ENCODE data around the gene GLDC. TPM values are rescaled to one million over a fixed set of nuclear protein-coding genes. Genes with fewer than 3 reads are reported as not detected.
"Not testable (repeated sequence)": the region's sequence is repeated elsewhere in the genome, so short reads cannot be mapped to it uniquely, and the experiment has no call there.

Gene GLDC
- total RNA-seq, 2 experiments from 2014 or later, result not detected

DNA sequence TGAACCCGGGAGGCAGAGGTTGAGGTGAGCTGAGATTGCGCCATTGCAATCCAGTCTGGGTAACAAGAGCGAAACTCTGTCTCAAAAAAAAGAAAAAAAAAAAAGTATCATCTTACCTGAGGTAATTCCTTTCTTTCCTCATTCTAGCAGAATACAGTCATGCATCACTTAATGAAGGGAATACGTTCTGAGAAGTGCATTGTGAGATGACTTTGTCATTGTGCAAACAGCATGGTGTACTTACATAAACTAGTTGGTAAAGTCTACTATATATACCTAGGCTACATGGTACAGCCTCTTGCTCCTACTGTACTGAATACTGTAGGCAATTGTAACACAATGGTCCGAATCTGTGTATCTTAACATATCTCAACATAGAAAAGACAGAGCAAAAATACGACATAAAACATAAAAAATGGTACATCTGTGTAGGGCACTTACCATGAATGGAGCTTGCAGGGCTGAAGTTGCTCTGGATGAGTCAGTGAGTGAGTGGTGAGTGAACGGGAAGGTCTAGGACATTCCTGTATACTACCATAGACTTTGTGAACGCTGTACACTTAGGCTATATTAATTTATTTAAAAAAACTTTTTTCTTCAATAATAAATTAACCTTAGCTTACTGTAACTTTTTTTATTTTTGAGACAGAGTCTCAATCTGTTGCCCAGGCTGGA is 100.4 kb downstream of the GLDC start:
- no peaks in the 10 kb centered on the region for H3K36me3 ChIP-seq (ENCODE audit: insufficient read depth, low read length)
- no peaks in the 10 kb centered on the region for H3K9me2 ChIP-seq (ENCODE audit: insufficient read depth, low read length)
- no peak overlapping the region for H3K4me3 ChIP-seq (ENCODE audit: low read depth, low read length, poor library complexity, severe bottlenecking)
- intact Hi-C loops (cut with micrococcal nuclease; ENCODE audit: unreplicated experiment), result no loop called here
- H3K9me3 ChIP-seq (ENCODE audit: low read length), result no peaks in the 10 kb centered on the region
- TF ChIP-seq, protein P1, sequence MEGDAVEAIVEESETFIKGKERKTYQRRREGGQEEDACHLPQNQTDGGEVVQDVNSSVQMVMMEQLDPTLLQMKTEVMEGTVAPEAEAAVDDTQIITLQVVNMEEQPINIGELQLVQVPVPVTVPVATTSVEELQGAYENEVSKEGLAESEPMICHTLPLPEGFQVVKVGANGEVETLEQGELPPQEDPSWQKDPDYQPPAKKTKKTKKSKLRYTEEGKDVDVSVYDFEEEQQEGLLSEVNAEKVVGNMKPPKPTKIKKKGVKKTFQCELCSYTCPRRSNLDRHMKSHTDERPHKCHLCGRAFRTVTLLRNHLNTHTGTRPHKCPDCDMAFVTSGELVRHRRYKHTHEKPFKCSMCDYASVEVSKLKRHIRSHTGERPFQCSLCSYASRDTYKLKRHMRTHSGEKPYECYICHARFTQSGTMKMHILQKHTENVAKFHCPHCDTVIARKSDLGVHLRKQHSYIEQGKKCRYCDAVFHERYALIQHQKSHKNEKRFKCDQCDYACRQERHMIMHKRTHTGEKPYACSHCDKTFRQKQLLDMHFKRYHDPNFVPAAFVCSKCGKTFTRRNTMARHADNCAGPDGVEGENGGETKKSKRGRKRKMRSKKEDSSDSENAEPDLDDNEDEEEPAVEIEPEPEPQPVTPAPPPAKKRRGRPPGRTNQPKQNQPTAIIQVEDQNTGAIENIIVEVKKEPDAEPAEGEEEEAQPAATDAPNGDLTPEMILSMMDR (conservative IDR thresholded peaks at IDR 0.05; ENCODE audit: low read length), result no peak
- no peak for TF ChIP-seq EZH2phosphoT487 (IDR thresholded peaks at IDR 0.05; ENCODE audit: borderline replicate concordance, low read depth, low read length)
- no peak overlapping the region for H2AFZ ChIP-seq (ENCODE audit: low read length)
- ChIA-PET CTCF (ENCODE audit: unreplicated experiment) (no interaction called here), POLR2A (interaction anchor here (0.6 to 0.7 kb wide), 2 partner anchors 73 to 201 kb away, joined by 3 read pairs; no protein-coding TSS in a partner anchor)
- H3K4me1 ChIP-seq (ENCODE audit: insufficient read depth, low read length, poor library complexity, severe bottlenecking), result no peaks in the 10 kb centered on the region
- H3K27ac ChIP-seq (ENCODE audit: low read depth, low read length, poor library complexity, severe bottlenecking), result no peak overlapping the region
- BruUV-seq (replicated peaks), result no TSS peak
- H3K4me2 ChIP-seq (ENCODE audit: low read length), result no peak overlapping the region
- H4K20me1 ChIP-seq (ENCODE audit: insufficient read depth, low read length), result no peaks in the 10 kb centered on the region
- no peak for DNase-seq (ENCODE audit: low spot score)
- no peaks in the 10 kb centered on the region for H3K79me2 ChIP-seq (ENCODE audit: insufficient read depth, low read depth, low read length)

- Histone ChIP-seq H3K9me3 (ENCODE audit: low read length) (no peaks in the 10 kb centered on the region), H3K27ac (ENCODE audit: low read depth, low read length, poor library complexity, severe bottlenecking) (no peak overlapping the region), H2AFZ (ENCODE audit: low read length) (no peak overlapping the region), H3K4me3 (ENCODE audit: low read depth, low read length, poor library complexity, severe bottlenecking) (no peak overlapping the region), H3K4me1 (ENCODE audit: insufficient read depth, low read length, poor library complexity, severe bottlenecking) (no peaks in the 10 kb centered on the region), H3K4me2 (ENCODE audit: low read length) (no peak overlapping the region), H3K79me2 (ENCODE audit: insufficient read depth, low read depth, low read length) (no peaks in the 10 kb centered on the region), H4K20me1 (ENCODE audit: insufficient read depth, low read length) (no peaks in the 10 kb centered on the region), H3K36me3 (ENCODE audit: insufficient read depth, low read length) (no peaks in the 10 kb centered on the region), H3K9me2 (ENCODE audit: insufficient read depth, low read length) (no peaks in the 10 kb centered on the region)
- intact Hi-C loops (cut with micrococcal nuclease; ENCODE audit: unreplicated experiment), result no loop called here
- DNase-seq (ENCODE audit: low spot score), result no peak
- TF ChIP-seq, protein P1 (conservative IDR thresholded peaks at IDR 0.05; ENCODE audit: low read length), result no peak
- TF ChIP-seq EZH2phosphoT487 (IDR thresholded peaks at IDR 0.05; ENCODE audit: borderline replicate concordance, low read depth, low read length), result no peak
- ChIA-PET POLR2A (interaction anchor here (0.6 kb wide), 2 partner anchors 202 to 507 kb away, joined by 3 to 4 read pairs; no protein-coding TSS in a partner anchor), CTCF (ENCODE audit: unreplicated experiment) (no interaction called here)
- no TSS peak for BruUV-seq (replicated peaks)
Measured at GRCh38 chr9:6543204-6543603, 102.3 kb downstream of the GLDC start.

GRCh38 chr9:6542617-6543016 is 102.9 kb downstream of the GLDC start:
- H3K27ac ChIP-seq (ENCODE audit: low read depth, low read length, poor library complexity, severe bottlenecking); H3K79me2 ChIP-seq (ENCODE audit: insufficient read depth, low read depth, low read length); CTCF ChIA-PET (ENCODE audit: unreplicated experiment); H3K4me3 ChIP-seq (ENCODE audit: low read depth, low read length, poor library complexity, severe bottlenecking); H3K9me3 ChIP-seq (ENCODE audit: low read length); H3K36me3 ChIP-seq (ENCODE audit: insufficient read depth, low read length); H3K4me1 ChIP-seq (ENCODE audit: insufficient read depth, low read length, poor library complexity, severe bottlenecking); H4K20me1 ChIP-seq (ENCODE audit: insufficient read depth, low read length); H3K4me2 ChIP-seq (ENCODE audit: low read length); intact Hi-C loops (cut with micrococcal nuclease; ENCODE audit: unreplicated experiment); BruUV-seq (replicated peaks); DNase-seq (ENCODE audit: low spot score); H2AFZ ChIP-seq (ENCODE audit: low read length); H3K9me2 ChIP-seq (ENCODE audit: insufficient read depth, low read length): not testable (repeated sequence)
- POLR2A ChIA-PET, result interaction anchor here (0.6 to 0.7 kb wide), 3 partner anchors 63 to 237 kb away, joined by 3 to 6 read pairs (median 3); no protein-coding TSS in a partner anchor

Data from OCI-LY7 (cell line).